BJ (cell line): Measurements from ENCODE around the gene TMSB10. TPM values are rescaled to one million over a fixed set of nuclear protein-coding genes. Genes with fewer than 3 reads are reported as not detected.

Experiments
- CTCF ChIA-PET: fragments of 350-600 bp; formaldehyde crosslinking; extraction: SDS; loops from one replicate; lab custom pipeline; 2021; ENCODE audit warnings: antibody characterized with exemption, inconsistent platforms; lab: Yijun Ruan, JAX
- POLR2A ChIA-PET: fragments of 300-600 bp; sonication (Branson Sonifier 250); formaldehyde crosslinking; extraction: SDS; loops from one replicate; lab custom pipeline; 2021; ENCODE audit warnings: antibody characterized with exemption; lab: Charles Lee
- DNase-seq: peaks from one replicate; pipeline ENCODE4 v3.0.0-alpha.2; 2011; ENCODE audit warnings: low read depth
- H3K27me3 ChIP-seq: 2 replicates; pipeline ENCODE4 v1.6.0; 2011; ENCODE audit warnings: low read length; ENCODE audit not compliant: control insufficient read depth, insufficient read depth
- H3K36me3 ChIP-seq: 2 replicates; pipeline ENCODE4 v1.5.1; 2011; ENCODE audit warnings: low read length; ENCODE audit not compliant: control insufficient read depth, insufficient read depth
- H3K4me3 ChIP-seq: 2 replicates; pipeline ENCODE4 v1.5.1; 2011; ENCODE audit warnings: low read depth, mild to moderate bottlenecking, control low read depth, low read length
- CTCF ChIP-seq: IDR thresholded peaks from 2 replicates; pipeline ENCODE4 v1.5.1; 2011; ENCODE audit warnings: low read depth, mild to moderate bottlenecking, control low read depth, inconsistent platforms, low read length, moderate library complexity; ENCODE audit not compliant: insufficient read depth
- polyA plus RNA-seq: library from polyadenylated mRNA; depleted of rRNA; stranded (reverse); fragments of >200 nt; gene quantifications from 2 replicates; pipeline ENCODE4 v1.2.3, GENCODE V29; 2011

TMSB10 gene
- polyA plus RNA-seq, 1 experiment: 3,073 TPM

GRCh38 chr2:84884449-84884848 is 21.0 kb upstream of the TMSB10 start:
- no peak for DNase-seq
- Histone ChIP-seq H3K4me3 (no peak overlapping the region), H3K36me3 (no peaks in the 10 kb centered on the region), H3K27me3 (peaks cover 7% of the 10 kb centered on the region)
- CTCF ChIA-PET: interaction anchor here (1.2 to 2.5 kb wide), 2 partner anchors 41 to 358 kb away, joined by 5 to 7 read pairs; no protein-coding TSS in a partner anchor
- no peak for TF ChIP-seq CTCF
- POLR2A ChIA-PET: no interaction called here

GRCh38 chr2:84885111-84885510 is 20.3 kb upstream of the TMSB10 start:
- Histone ChIP-seq H3K27me3 (peaks cover 5% of the 10 kb centered on the region), H3K36me3 (no peaks in the 10 kb centered on the region), H3K4me3 (no peak overlapping the region)
- CTCF ChIA-PET: interaction anchor here (1.2 to 2.5 kb wide), 2 partner anchors 41 to 359 kb away, joined by 5 to 7 read pairs; no protein-coding TSS in a partner anchor
- DNase-seq: no peak
- no peak for TF ChIP-seq CTCF
- POLR2A ChIA-PET: no interaction called here

GRCh38 chr2:84886791-84887190 is 18.7 kb upstream of the TMSB10 start:
- POLR2A ChIA-PET: no interaction called here
- CTCF ChIA-PET: no interaction called here

GRCh38 chr2:84888401-84889276 is 16.8 kb upstream of the TMSB10 start:
- no peak for TF ChIP-seq CTCF
- Histone ChIP-seq H3K27me3 (no peaks in the 10 kb centered on the region), H3K4me3 (no peak overlapping the region), H3K36me3 (no peaks in the 10 kb centered on the region)
- ChIA-PET POLR2A (interaction anchor here (0.7 to 1.6 kb wide), 2 partner anchors 10 to 14 kb away, joined by 7 to 13 read pairs; no protein-coding TSS in a partner anchor), CTCF (interaction anchor here (0.6 to 2.6 kb wide), 4 partner anchors 16 to 398 kb away, joined by 3 to 13 read pairs (median 3); no protein-coding TSS in a partner anchor)
- DNase-seq: no peak

More at GRCh38 chr2:84886791-84887190, 18.7 kb upstream of the TMSB10 start:
- no peak overlapping the region for H3K4me3 ChIP-seq
- TF ChIP-seq CTCF: no peak
- DNase-seq: no peak
- no peaks in the 10 kb centered on the region for H3K27me3 ChIP-seq
- H3K36me3 ChIP-seq: no peaks in the 10 kb centered on the region

- ChIA-PET CTCF (interaction anchor here (0.7 to 2.6 kb wide), 2 partner anchors 17 to 37 kb away, joined by 3 to 13 read pairs; no protein-coding TSS in a partner anchor), POLR2A (interaction anchor here (1.6 kb wide), 1 partner anchor 9 kb away, joined by 7 read pairs; no protein-coding TSS in a partner anchor)
Measured at GRCh38 chr2:84889332-84889731, 16.1 kb upstream of the TMSB10 start.

More at GRCh38 chr2:84889332-84889731, 16.1 kb upstream of the TMSB10 start:
- TF ChIP-seq CTCF: no peak
- no peaks in the 10 kb centered on the region for H3K36me3 ChIP-seq
- no peak for DNase-seq
- H3K27me3 ChIP-seq: no peaks in the 10 kb centered on the region
- no peak overlapping the region for H3K4me3 ChIP-seq
